ENCODE results near the gene CRYGS.

DNA sequence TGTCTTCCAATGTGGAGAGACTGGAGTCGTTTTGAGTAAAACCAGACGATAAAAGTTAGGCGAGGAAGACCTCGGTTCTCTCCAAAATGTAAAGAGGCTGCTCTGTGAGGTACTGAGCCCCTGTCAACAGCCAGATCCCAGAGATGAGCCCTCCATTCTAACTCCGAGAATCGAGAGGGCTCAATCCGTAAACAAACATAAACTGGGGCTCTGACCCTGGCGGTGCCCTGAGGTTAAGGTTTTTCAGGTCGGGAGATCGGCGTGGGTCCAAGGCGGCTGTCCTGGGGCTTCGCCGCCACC lies 22.5 kb upstream of the CRYGS start:
- TF ChIP-seq, protein P1, sequence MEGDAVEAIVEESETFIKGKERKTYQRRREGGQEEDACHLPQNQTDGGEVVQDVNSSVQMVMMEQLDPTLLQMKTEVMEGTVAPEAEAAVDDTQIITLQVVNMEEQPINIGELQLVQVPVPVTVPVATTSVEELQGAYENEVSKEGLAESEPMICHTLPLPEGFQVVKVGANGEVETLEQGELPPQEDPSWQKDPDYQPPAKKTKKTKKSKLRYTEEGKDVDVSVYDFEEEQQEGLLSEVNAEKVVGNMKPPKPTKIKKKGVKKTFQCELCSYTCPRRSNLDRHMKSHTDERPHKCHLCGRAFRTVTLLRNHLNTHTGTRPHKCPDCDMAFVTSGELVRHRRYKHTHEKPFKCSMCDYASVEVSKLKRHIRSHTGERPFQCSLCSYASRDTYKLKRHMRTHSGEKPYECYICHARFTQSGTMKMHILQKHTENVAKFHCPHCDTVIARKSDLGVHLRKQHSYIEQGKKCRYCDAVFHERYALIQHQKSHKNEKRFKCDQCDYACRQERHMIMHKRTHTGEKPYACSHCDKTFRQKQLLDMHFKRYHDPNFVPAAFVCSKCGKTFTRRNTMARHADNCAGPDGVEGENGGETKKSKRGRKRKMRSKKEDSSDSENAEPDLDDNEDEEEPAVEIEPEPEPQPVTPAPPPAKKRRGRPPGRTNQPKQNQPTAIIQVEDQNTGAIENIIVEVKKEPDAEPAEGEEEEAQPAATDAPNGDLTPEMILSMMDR (IDR thresholded peaks at IDR 0.05; ENCODE audit: low read depth, low read length, poor library complexity, severe bottlenecking) = no peak
- TF ChIP-seq EZH2phosphoT487 (IDR thresholded peaks at IDR 0.05; ENCODE audit: borderline replicate concordance, low read length) = no peak
